ENCODE measurements around the gene ENTHD1. TPM values are rescaled to one million over a fixed set of nuclear protein-coding genes. Genes with fewer than 3 reads are reported as not detected.

The ENTHD1 gene
- total and polyA plus RNA-seq, 10 of the 15 experiments (the other 5 are each of a cell fraction or from before 2014, with no cell fraction given) = 0.09 to 0.52 (median 0.21) TPM; not detected in 1

DNA sequence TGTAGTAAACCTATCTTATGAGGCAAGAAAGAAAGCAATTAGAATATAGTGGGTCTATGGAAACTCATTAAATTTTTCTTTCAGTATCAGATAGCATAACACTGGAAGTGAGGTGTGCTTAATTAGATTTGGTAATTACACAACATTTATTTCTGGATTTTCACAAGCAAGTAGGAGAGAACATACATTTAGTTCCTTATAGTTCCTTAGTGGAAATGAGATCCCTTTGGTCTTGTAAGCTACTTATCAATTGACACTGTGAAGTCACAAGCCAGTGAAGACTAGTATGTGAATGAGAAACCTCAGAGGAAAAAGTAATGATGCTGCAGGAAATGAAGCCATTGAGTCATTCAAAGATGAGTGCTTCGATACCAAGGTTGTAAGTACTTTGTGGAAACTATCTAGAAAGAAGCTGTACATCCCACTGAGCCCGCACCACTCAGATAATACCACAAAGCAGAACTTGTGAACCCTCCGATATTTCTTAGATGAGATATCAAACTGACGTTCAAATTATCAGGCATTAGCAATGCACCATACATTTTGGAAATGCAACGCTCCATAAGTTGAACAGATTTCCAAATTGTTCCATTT is 53.5 kb downstream of the ENTHD1 start (continued):
- TF ChIP-seq, protein P1, sequence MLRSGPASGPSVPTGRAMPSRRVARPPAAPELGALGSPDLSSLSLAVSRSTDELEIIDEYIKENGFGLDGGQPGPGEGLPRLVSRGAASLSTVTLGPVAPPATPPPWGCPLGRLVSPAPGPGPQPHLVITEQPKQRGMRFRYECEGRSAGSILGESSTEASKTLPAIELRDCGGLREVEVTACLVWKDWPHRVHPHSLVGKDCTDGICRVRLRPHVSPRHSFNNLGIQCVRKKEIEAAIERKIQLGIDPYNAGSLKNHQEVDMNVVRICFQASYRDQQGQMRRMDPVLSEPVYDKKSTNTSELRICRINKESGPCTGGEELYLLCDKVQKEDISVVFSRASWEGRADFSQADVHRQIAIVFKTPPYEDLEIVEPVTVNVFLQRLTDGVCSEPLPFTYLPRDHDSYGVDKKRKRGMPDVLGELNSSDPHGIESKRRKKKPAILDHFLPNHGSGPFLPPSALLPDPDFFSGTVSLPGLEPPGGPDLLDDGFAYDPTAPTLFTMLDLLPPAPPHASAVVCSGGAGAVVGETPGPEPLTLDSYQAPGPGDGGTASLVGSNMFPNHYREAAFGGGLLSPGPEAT (IDR thresholded peaks at IDR 0.05; ENCODE audit: low read depth) = 0 out of 2 replicates have a peak, but pooled peaks have one; percentile 21
- TF ChIP-seq, protein P2, sequence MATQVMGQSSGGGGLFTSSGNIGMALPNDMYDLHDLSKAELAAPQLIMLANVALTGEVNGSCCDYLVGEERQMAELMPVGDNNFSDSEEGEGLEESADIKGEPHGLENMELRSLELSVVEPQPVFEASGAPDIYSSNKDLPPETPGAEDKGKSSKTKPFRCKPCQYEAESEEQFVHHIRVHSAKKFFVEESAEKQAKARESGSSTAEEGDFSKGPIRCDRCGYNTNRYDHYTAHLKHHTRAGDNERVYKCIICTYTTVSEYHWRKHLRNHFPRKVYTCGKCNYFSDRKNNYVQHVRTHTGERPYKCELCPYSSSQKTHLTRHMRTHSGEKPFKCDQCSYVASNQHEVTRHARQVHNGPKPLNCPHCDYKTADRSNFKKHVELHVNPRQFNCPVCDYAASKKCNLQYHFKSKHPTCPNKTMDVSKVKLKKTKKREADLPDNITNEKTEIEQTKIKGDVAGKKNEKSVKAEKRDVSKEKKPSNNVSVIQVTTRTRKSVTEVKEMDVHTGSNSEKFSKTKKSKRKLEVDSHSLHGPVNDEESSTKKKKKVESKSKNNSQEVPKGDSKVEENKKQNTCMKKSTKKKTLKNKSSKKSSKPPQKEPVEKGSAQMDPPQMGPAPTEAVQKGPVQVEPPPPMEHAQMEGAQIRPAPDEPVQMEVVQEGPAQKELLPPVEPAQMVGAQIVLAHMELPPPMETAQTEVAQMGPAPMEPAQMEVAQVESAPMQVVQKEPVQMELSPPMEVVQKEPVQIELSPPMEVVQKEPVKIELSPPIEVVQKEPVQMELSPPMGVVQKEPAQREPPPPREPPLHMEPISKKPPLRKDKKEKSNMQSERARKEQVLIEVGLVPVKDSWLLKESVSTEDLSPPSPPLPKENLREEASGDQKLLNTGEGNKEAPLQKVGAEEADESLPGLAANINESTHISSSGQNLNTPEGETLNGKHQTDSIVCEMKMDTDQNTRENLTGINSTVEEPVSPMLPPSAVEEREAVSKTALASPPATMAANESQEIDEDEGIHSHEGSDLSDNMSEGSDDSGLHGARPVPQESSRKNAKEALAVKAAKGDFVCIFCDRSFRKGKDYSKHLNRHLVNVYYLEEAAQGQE (IDR thresholded peaks at IDR 0.05; ENCODE audit: low read depth, low read length) = no peak
- TF ChIP-seq MXI1 (IDR thresholded peaks at IDR 0.05; ENCODE audit: low read depth, low read length) (no peak), RUNX3 (IDR thresholded peaks at IDR 0.05; ENCODE audit: low read length) (peak; percentile 54; the same call in 1 of the 2 replicates)

DNA sequence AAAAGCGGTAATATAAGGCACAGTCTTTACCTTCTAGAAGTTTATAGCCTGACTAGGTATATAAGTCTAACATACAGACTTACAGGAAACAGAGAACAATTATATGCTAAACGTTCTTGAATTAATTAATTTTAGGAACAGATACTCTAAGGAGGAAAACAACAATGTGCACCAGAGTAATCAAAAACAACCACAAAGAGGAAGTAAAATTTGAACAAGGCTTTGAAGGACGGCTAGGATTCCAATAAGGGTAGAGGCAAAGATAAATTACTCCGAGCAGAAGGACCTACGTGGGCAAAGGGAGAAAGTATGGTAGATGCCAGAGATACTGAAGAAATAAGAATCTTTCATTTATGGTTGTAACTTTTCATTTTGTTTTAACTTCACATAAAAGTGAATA is 54.4 kb downstream of the ENTHD1 start:
- Histone ChIP-seq H2AFZ (ENCODE audit: control insufficient read depth, low read depth, low read length) (no peak overlapping the region; the same call in 1 of the 2 replicates), H3K27me3 (replicated peaks in 1 of 2; ENCODE audit: control insufficient read depth in 2 of 2, insufficient read depth in 2 of 2, low read length in 1 of 2) (no peaks in the 10 kb centered on the region), H3K9ac (ENCODE audit: control insufficient read depth, insufficient read depth, low read length) (no peak overlapping the region), H3K36me3 (ENCODE audit: control insufficient read depth in 2 of 2, insufficient read depth in 2 of 2, low read length in 1 of 2) (no peaks in the 10 kb centered on the region), H4K20me1 (ENCODE audit: control insufficient read depth, insufficient read depth) (no peaks in the 10 kb centered on the region), H3K4me2 (ENCODE audit: control insufficient read depth, insufficient read depth) (peak overlapping the region; percentile 54; the same call in 1 of the 2 replicates), H3K9me3 (replicated peaks; ENCODE audit: control insufficient read depth, insufficient read depth, low read length) (peaks cover 2% of the 10 kb centered on the region; the same call in 1 of the 3 replicates), H3K79me2 (ENCODE audit: control insufficient read depth, insufficient read depth, low read length) (no peaks in the 10 kb centered on the region), H3K4me3 (no peak overlapping the region), H3K4me1 (ENCODE audit: control insufficient read depth, insufficient read depth, low read length) (peaks cover 15% of the 10 kb centered on the region), H3K27ac (ENCODE audit: control insufficient read depth, insufficient read depth) (no peak overlapping the region)
- DNase-seq (ENCODE audit: low read depth, low spot score) = peak; percentile 35
- intact Hi-C loops (cut with micrococcal nuclease; ENCODE audit: unreplicated experiment) (no loop called here), in situ Hi-C loops (cut with MboI) (no loop called here)
- POLR2A ChIA-PET = no interaction called here
- CTCF ChIA-PET = no interaction called here
- SMC1A ChIA-PET (ENCODE audit: uncharacterized antibody, unreplicated experiment) = interaction anchor here (1.0 to 1.7 kb wide), 4 partner anchors 20 to 185 kb away, joined by 4 read pairs; no protein-coding TSS in a partner anchor
- peak; percentile 91 for ATAC-seq
- FAIRE-seq = no peak
- RAD21 ChIA-PET (ENCODE audit: unreplicated experiment) = interaction anchor here (1.2 kb wide), 2 partner anchors 32 to 94 kb away, joined by 3 to 4 read pairs; no protein-coding TSS in a partner anchor
- no TSS peak for BruUV-seq (replicated peaks)
- WGBS (ENCODE audit: insufficient coverage, insufficient replicate concordance, low lambda C conversion rate, missing lambda C conversion rate) = 21% methylated on average over 5 of the region's 5 CpGs
- TF ChIP-seq GATAD2B (conservative IDR thresholded peaks at IDR 0.05; ENCODE audit: low read depth) (no peak), NR2C2 (IDR thresholded peaks at IDR 0.05; ENCODE audit: borderline replicate concordance, control insufficient read depth, insufficient read length, low read depth) (no peak), POLR2AphosphoS2 (IDR thresholded peaks at IDR 0.05; ENCODE audit: low read depth, low read length) (no peak), PML (IDR thresholded peaks at IDR 0.05; ENCODE audit: low read length) (no peak), YBX1 (IDR thresholded peaks at IDR 0.05) (no peak)
- TF ChIP-seq, protein P2 (IDR thresholded peaks at IDR 0.05; ENCODE audit: low read depth, low read length) = no peak

All from GM12878 (cell line).